Fibroblast of skin of abdomen (primary cell): Measurements from ENCODE around the gene CRP. TPM values are rescaled to one million over a fixed set of nuclear protein-coding genes. Genes with fewer than 3 reads are reported as not detected.
"Not testable (repeated sequence)": the region's sequence is repeated elsewhere in the genome, so short reads cannot be mapped to it uniquely, and the experiment has no call there.

Experiments used
- DNase-seq: peaks from one replicate; pipeline ENCODE4 v3.0.0-alpha.2; 2013
- polyA plus RNA-seq, 2 experiments: library from polyadenylated mRNA; unstranded; fragments of 120-200 nt; gene quantifications; one replicate each; pipeline ENCODE4 v1.2.1, GENCODE V29; 2013; ENCODE audit not compliant: insufficient read length in 2 of 2

The CRP gene
- not detected for polyA plus RNA-seq (2013, experiment 1 of 2; ENCODE audit: insufficient read length)
- not detected for polyA plus RNA-seq (2013, experiment 2 of 2; ENCODE audit: insufficient read length)

- DNase-seq, result no peak
Measured at GRCh38 chr1:159714529-159714928, at the start of gene CRP. TSS of gene CRP (minus strand) at chr1:159714589. CDS start at chr1:159714485, 104 bp downstream.

GRCh38 chr1:159763686-159764085, 49.3 kb upstream of the CRP start:
- DNase-seq, result no peak

GRCh38 chr1:159756397-159756796, 42.0 kb upstream of the CRP start:
- no peak for DNase-seq

GRCh38 chr1:159755451-159756007, 41.1 kb upstream of the CRP start:
- DNase-seq, result no peak

- DNase-seq, result no peak
Measured at GRCh38 chr1:159753386-159753785, 39.0 kb upstream of the CRP start.

GRCh38 chr1:159752135-159752580, 37.8 kb upstream of the CRP start:
- DNase-seq, result peak; percentile 5

GRCh38 chr1:159751031-159751430, 36.6 kb upstream of the CRP start:
- no peak for DNase-seq

- no peak for DNase-seq
Measured at GRCh38 chr1:159750621-159751020, 36.2 kb upstream of the CRP start.

GRCh38 chr1:159749630-159750029, 35.2 kb upstream of the CRP start:
- no peak for DNase-seq

GRCh38 chr1:159748370-159748769, 34.0 kb upstream of the CRP start:
- DNase-seq, result no peak

- DNase-seq, result no peak
Measured at GRCh38 chr1:159746666-159747065, 32.3 kb upstream of the CRP start.

- DNase-seq, result no peak
Measured at GRCh38 chr1:159743651-159744410, 29.4 kb upstream of the CRP start.

- DNase-seq, result no peak
Measured at GRCh38 chr1:159737238-159737916, 23.0 kb upstream of the CRP start.

- not testable (repeated sequence) for DNase-seq
Measured at GRCh38 chr1:159723188-159723587, 8.8 kb upstream of the CRP start.

GRCh38 chr1:159719990-159720389, 5.6 kb upstream of the CRP start:
- DNase-seq, result no peak

GRCh38 chr1:159715855-159716254, 1.5 kb upstream of the CRP start:
- DNase-seq, result no peak

GRCh38 chr1:159712080-159712479, 2.3 kb downstream of the CRP start:
- DNase-seq, result no peak

GRCh38 chr1:159707472-159708260, 6.7 kb downstream of the CRP start:
- no peak for DNase-seq

GRCh38 chr1:159705904-159706256, 8.5 kb downstream of the CRP start:
- no peak for DNase-seq

GRCh38 chr1:159705251-159705903, 9.0 kb downstream of the CRP start:
- no peak for DNase-seq

- DNase-seq, result no peak
Measured at GRCh38 chr1:159704481-159704880, 9.9 kb downstream of the CRP start.

GRCh38 chr1:159700312-159700711, 14.1 kb downstream of the CRP start:
- DNase-seq, result no peak
